ENCODE measurements around the gene ZNF559. TPM values are rescaled to one million over a fixed set of nuclear protein-coding genes. Genes with fewer than 3 reads are reported as not detected.

ZNF559 gene
- total RNA-seq, 1 experiment from 2014 or later = 19.7 TPM

- no peaks in the 10 kb centered on the region for H3K27me3 Mint-ChIP-seq (ENCODE audit: low read depth)
- H2BK15ac ChIP-seq (ENCODE audit: low read depth, low read length) = no peak overlapping the region
- no peak overlapping the region for H2AK5ac ChIP-seq (ENCODE audit: insufficient read length, low read length)
- H3K4ac ChIP-seq (ENCODE audit: low read depth, low read length) = no peak overlapping the region
- no peaks in the 10 kb centered on the region for H4K20me1 ChIP-seq (ENCODE audit: control insufficient read depth, insufficient read depth, insufficient read length)
- H3K27ac ChIP-seq (ENCODE audit: insufficient read length, low read depth, low read length) = no peak overlapping the region
- no peak overlapping the region for H4K91ac ChIP-seq (ENCODE audit: insufficient read length, low read depth, low read length)
- H3K18ac ChIP-seq (ENCODE audit: insufficient read length, low read depth, low read length) = no peak overlapping the region
- WGBS (ENCODE audit: extremely low coverage, insufficient read length, low lambda C conversion rate) = no CpG with 5 or more reads among the region's 22 CpGs
- H3K36me3 Mint-ChIP-seq (ENCODE audit: insufficient read depth in 1 of 3, low read depth in 3 of 3) = peaks cover 71 to 83% (median 72%) of the 10 kb centered on the region in 3 experiments
- H2AFZ ChIP-seq (ENCODE audit: low read length) = no peak overlapping the region
- H2BK12ac ChIP-seq (ENCODE audit: insufficient read length, low read depth, low read length) = no peak overlapping the region
- no peak overlapping the region for H3K9ac ChIP-seq (ENCODE audit: extremely low read depth, insufficient read length, low read length)
- H2BK5ac ChIP-seq (ENCODE audit: insufficient read length, low read length) = no peak overlapping the region
- H3T11ph ChIP-seq (ENCODE audit: low read length) = no peak overlapping the region
- DNase-seq = no peak
- H2BK20ac ChIP-seq (ENCODE audit: low read depth, low read length, poor library complexity, severe bottlenecking) = no peak overlapping the region
- no peak overlapping the region for H2BK120ac ChIP-seq (ENCODE audit: low read depth, low read length, poor library complexity, severe bottlenecking)
- no peak overlapping the region for H3K56ac ChIP-seq (ENCODE audit: insufficient read length, low read depth, low read length)
- H3K79me2 ChIP-seq (ENCODE audit: insufficient read depth, low read length) = no peaks in the 10 kb centered on the region
- no peaks in the 10 kb centered on the region for H3K23me2 ChIP-seq (ENCODE audit: insufficient read length, low read depth, low read length, poor library complexity, severe bottlenecking)
- no peak for TF ChIP-seq CTCF (conservative IDR thresholded peaks at IDR 0.05)
- H3K23ac ChIP-seq (ENCODE audit: insufficient read length, low read depth, low read length) = no peak overlapping the region
- H4K5ac ChIP-seq (ENCODE audit: insufficient read length, low read depth, low read length) = no peak overlapping the region
- H3K14ac ChIP-seq (ENCODE audit: insufficient read depth, low read length) = no peak overlapping the region
- H3K9me3 ChIP-seq (ENCODE audit: control insufficient read depth, low read depth, low read length) = peaks cover 77% of the 10 kb centered on the region
- H3K27me3 ChIP-seq (ENCODE audit: insufficient read depth, low read length) = no peaks in the 10 kb centered on the region
- H3K4me3 Mint-ChIP-seq = no peak overlapping the region
- no peaks in the 10 kb centered on the region for H3K4me1 ChIP-seq (ENCODE audit: insufficient read depth, low read length)
- no peak overlapping the region for H3K4me2 ChIP-seq (ENCODE audit: insufficient read depth, insufficient read length, low read length)
- no peak overlapping the region for H4K8ac ChIP-seq (replicated peaks; ENCODE audit: insufficient read length, low read depth, low read length)
- no peaks in the 10 kb centered on the region for H3K4me1 Mint-ChIP-seq
- no peak overlapping the region for H3K27ac Mint-ChIP-seq
- peaks cover 82 to 90% of the 10 kb centered on the region in 2 experiments for H3K9me3 Mint-ChIP-seq
- no peaks in the 10 kb centered on the region for H3K79me1 ChIP-seq (ENCODE audit: insufficient read depth, low read depth, low read length, poor library complexity, severe bottlenecking)
Observed at GRCh38 chr19:9348671-9349070, 24.7 kb downstream of the ZNF559 start.

All from H9 (cell line).